MM.1S (cell line): Measurements from ENCODE around the gene SEMA4F.

ENCODE experiments used
- DNase-seq: peaks from one replicate; pipeline ENCODE4 v3.0.0-alpha.2; 2015
- H2AFZ ChIP-seq: fragments of 300-600 bp; sonication (generic); 2 replicates; pipeline ENCODE4 v1.6.0; 2016; ENCODE audit warnings: antibody characterized with exemption, low read length
- H3F3A ChIP-seq: fragments of 300-600 bp; sonication (generic); 2 replicates; pipeline ENCODE4 v1.6.1; 2016; ENCODE audit warnings: mild to moderate bottlenecking, antibody characterized with exemption, low read length, moderate library complexity, mixed read lengths; ENCODE audit not compliant: insufficient read depth
- H3K27ac ChIP-seq: fragments of 300-600 bp; sonication (generic); 2 replicates; pipeline ENCODE4 v1.5.1; 2016; ENCODE audit warnings: mild to moderate bottlenecking, low read length
- H3K27me3 ChIP-seq: fragments of 300-600 bp; sonication (generic); replicated peaks from 2 replicates; pipeline ENCODE4 v1.6.0; 2016; ENCODE audit warnings: low read length; ENCODE audit not compliant: insufficient read depth
- H3K36me3 ChIP-seq: fragments of 300-600 bp; sonication (generic); replicated peaks from 2 replicates; pipeline ENCODE4 v1.6.1; 2016; ENCODE audit warnings: mild to moderate bottlenecking, low read length, mixed read lengths; ENCODE audit not compliant: insufficient read depth
- H3K4me1 ChIP-seq: fragments of 300-600 bp; sonication (generic); 2 replicates; pipeline ENCODE4 v1.6.1; 2016; ENCODE audit warnings: low read length, mixed read lengths
- H3K4me2 ChIP-seq: fragments of 300-600 bp; sonication (generic); 2 replicates; pipeline ENCODE4 v1.6.0; 2016; ENCODE audit warnings: low read depth, low read length
- H3K4me3 ChIP-seq: fragments of 300-600 bp; sonication (generic); 2 replicates; pipeline ENCODE4 v1.5.1; 2016; ENCODE audit warnings: low read length, mixed read lengths
- H3K79me2 ChIP-seq: fragments of 300-600 bp; sonication (generic); 2 replicates; pipeline ENCODE4 v1.6.1; 2016; ENCODE audit warnings: mixed run types, low read length, mixed read lengths
- H3K9ac ChIP-seq: fragments of 300-600 bp; sonication (generic); 2 replicates; pipeline ENCODE4 v1.6.1; 2016; ENCODE audit warnings: low read length, mixed read lengths
- H3K9me2 ChIP-seq: fragments of 300-600 bp; sonication (generic); replicated peaks from 2 replicates; pipeline ENCODE4 v1.6.1; 2016; ENCODE audit warnings: mild to moderate bottlenecking, low read length, mixed read lengths; ENCODE audit not compliant: insufficient read depth
- H3K9me3 ChIP-seq: fragments of 300-600 bp; sonication (generic); replicated peaks from 2 replicates; pipeline ENCODE4 v1.6.1; 2016; ENCODE audit warnings: mild to moderate bottlenecking, low read length, mixed read lengths; ENCODE audit not compliant: insufficient read depth
- H4K20me1 ChIP-seq: fragments of 300-600 bp; sonication (generic); 2 replicates; pipeline ENCODE4 v1.6.1; 2016; ENCODE audit warnings: mild to moderate bottlenecking, low read length, moderate library complexity, mixed read lengths; ENCODE audit not compliant: insufficient read depth
- CTCF ChIP-seq: fragments of 300-600 bp; sonication (generic); IDR thresholded peaks from 2 replicates; pipeline ENCODE4 v1.5.1; 2016; ENCODE audit warnings: antibody characterized with exemption, low read length, mixed read lengths
- EZH2 ChIP-seq: fragments of 300-600 bp; sonication (generic); optimal IDR thresholded peaks from 2 replicates; pipeline ENCODE3; 2017; ENCODE audit warnings: low read depth, mild to moderate bottlenecking, antibody characterized with exemption, low read length, mixed read lengths
- EZH2phosphoT487 ChIP-seq: fragments of 300-600 bp; sonication (generic); IDR thresholded peaks from 2 replicates; pipeline ENCODE4 v1.6.1; 2018; ENCODE audit warnings: antibody characterized with exemption, low read length

The SEMA4F gene

GRCh38 chr2:74730530-74730929 is 76.5 kb downstream of the SEMA4F start:
- H3K4me2 ChIP-seq: no peak overlapping the region
- H3F3A ChIP-seq: no peaks in the 10 kb centered on the region
- no peaks in the 10 kb centered on the region for H3K79me2 ChIP-seq
- H3K27me3 ChIP-seq: no peaks in the 10 kb centered on the region
- TF ChIP-seq EZH2 (no peak), EZH2phosphoT487 (no peak), CTCF (no peak)
- no peak overlapping the region for H3K27ac ChIP-seq
- H2AFZ ChIP-seq: no peak overlapping the region
- H3K9ac ChIP-seq: no peak overlapping the region
- H4K20me1 ChIP-seq: no peaks in the 10 kb centered on the region
- no peak overlapping the region for H3K4me3 ChIP-seq
- no peaks in the 10 kb centered on the region for H3K9me3 ChIP-seq
- no peak for DNase-seq
- H3K36me3 ChIP-seq: no peaks in the 10 kb centered on the region
- H3K9me2 ChIP-seq: no peaks in the 10 kb centered on the region
- no peaks in the 10 kb centered on the region for H3K4me1 ChIP-seq
